Astrocyte of the spinal cord (primary cell): ENCODE measurements around the gene SLC12A8.

Source experiments
- DNase-seq: peaks from one replicate; pipeline ENCODE4 v3.0.0; 2011; ENCODE audit warnings: low read depth, low spot score
- H3K4me3 ChIP-seq: 2 replicates; pipeline ENCODE4 v1.5.1; 2011; ENCODE audit warnings: low read depth, mild to moderate bottlenecking, low read length, moderate library complexity
- CTCF ChIP-seq: IDR thresholded peaks from 2 replicates; pipeline ENCODE4 v1.5.1; 2012; ENCODE audit warnings: low read depth, mild to moderate bottlenecking, low read length, inconsistent platforms
- in situ Hi-C: cut with HindIII; loops from 2 replicates; pipeline ENCODE4 v1.10.0; 2017; ENCODE audit warnings: low sequenced_read_pairs

SLC12A8 gene

GRCh38 chr3:125032683-125033082, 179.9 kb downstream of the SLC12A8 start:
- in situ Hi-C loops, result no loop called here
- no peak for TF ChIP-seq CTCF
- H3K4me3 ChIP-seq, result no peak overlapping the region
- DNase-seq, result no peak
